Astrocyte of the hippocampus (primary cell): Measurements from ENCODE around the gene ZC3HAV1.

Experiments used
- DNase-seq: peaks from one replicate; pipeline ENCODE4 v3.0.0; 2011; ENCODE audit warnings: low read depth, low spot score

ZC3HAV1 gene

GRCh38 chr7:139023076-139023475 lies 86.4 kb downstream of the ZC3HAV1 start:
- peak; percentile 14 for DNase-seq

GRCh38 chr7:139022286-139022685 lies 87.2 kb downstream of the ZC3HAV1 start:
- DNase-seq: no peak

GRCh38 chr7:139018910-139019309 lies 90.6 kb downstream of the ZC3HAV1 start:
- no peak for DNase-seq

GRCh38 chr7:139016931-139017511 lies 92.5 kb downstream of the ZC3HAV1 start:
- peak; percentile 77 for DNase-seq

- DNase-seq: no peak
Measured at GRCh38 chr7:139011373-139011772, 98.1 kb downstream of the ZC3HAV1 start.

DNA sequence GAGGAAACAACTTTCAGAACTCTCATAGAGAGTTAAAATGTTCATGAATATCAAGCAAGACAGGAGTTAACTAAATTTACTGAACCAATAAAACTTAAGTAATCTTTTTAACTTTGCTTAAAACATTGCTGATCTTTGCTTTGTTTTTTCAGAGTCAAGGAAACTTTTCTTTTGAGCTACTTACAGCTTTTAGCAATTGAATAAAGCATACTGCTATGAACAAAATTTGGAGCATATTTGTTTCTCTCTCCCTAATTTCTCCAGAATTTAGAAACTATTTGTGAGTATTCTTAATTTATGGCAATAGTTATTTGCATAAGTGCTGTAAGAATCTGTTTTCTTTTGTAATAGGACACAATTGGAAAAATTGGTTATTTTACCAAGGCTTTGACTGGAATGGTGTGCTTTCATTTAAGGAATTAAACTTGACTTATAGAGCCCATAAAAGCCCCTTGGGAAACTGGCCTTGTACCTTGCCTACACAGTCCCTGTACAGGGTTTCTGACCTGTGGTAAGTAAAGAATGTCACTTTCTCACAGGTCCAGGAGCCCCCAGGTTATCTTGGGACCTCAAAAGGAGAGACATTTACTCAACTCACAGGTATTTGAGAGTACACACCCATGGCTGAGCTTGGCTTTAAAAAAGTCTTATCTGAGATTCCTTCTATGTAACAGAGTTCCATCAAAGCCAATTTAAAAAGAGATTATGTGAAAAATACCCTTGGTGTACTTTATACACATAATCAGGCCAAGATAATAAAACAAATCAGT lies 105.0 kb downstream of the ZC3HAV1 start:
- DNase-seq: no peak

DNA sequence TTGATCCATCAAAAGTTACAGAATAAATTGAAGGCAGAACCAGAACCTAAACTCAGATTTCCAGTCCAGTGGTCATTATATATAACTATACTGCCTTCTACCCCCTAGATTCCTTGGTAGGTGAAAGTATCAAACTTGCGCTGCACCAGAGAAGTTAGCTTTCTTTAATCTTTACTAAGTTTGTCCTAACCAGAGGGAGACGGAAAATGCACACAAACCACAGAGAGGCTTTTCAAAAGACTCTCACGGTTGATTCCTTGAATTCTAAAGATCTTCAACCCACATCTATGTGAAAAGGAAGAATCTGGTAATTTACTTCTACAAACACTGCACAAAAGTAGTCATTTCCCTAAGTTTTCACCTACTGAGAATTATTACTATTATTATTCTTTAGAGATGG lies 110.1 kb downstream of the ZC3HAV1 start:
- no peak for DNase-seq
